Activated naive CD8-positive, alpha-beta T cell treated with anti-CD3 and anti-CD28 coated beads, Interleukin-2, amount 10 ng/mL, durations not matched to agents 7 days and 5 days (primary cell): Measurements from ENCODE around the gene RPS18. TPM values are rescaled to one million over a fixed set of nuclear protein-coding genes. Genes with fewer than 3 reads are reported as not detected.
A peak's percentile ranks its signal among the peaks of the same experiment; 100 is the strongest.

Experiments
- ATAC-seq: fragments of 150-1000 bp; cut with Tn5 transposase; one replicate; pipeline ENCODE4 v1.10.0; 2021; ENCODE audit warnings: low read depth, moderate library complexity
- POLR2A ChIA-PET: fragments of 350-600 bp; sonication (Branson Sonifier 250); formaldehyde crosslinking; loops from one replicate; lab custom pipeline; 2021; ENCODE audit warnings: antibody characterized with exemption; lab: Charles Lee
- DNase-seq: peaks from one replicate; pipeline ENCODE4 v3.0.0; 2021
- H3K27ac Mint-ChIP-seq: one replicate; pipeline ENCODE4 v1.8.0; 2022; ENCODE audit warnings: mild to moderate bottlenecking, mixed read lengths
- H3K27me3 Mint-ChIP-seq: one replicate; pipeline ENCODE4 v1.8.0; 2022; ENCODE audit warnings: mild to moderate bottlenecking, moderate library complexity, mixed read lengths
- H3K36me3 Mint-ChIP-seq: one replicate; pipeline ENCODE4 v1.8.0; 2021; ENCODE audit warnings: mild to moderate bottlenecking, mixed read lengths
- H3K4me1 Mint-ChIP-seq: one replicate; pipeline ENCODE4 v1.8.0; 2021; ENCODE audit warnings: mixed read lengths
- H3K4me3 Mint-ChIP-seq: one replicate; pipeline ENCODE4 v1.8.0; 2022; ENCODE audit warnings: mild to moderate bottlenecking, moderate library complexity, mixed read lengths
- H3K9me3 Mint-ChIP-seq: one replicate; pipeline ENCODE4 v1.8.0; 2021; ENCODE audit warnings: mixed read lengths
- microRNA-seq: library from miRNA; unstranded; fragments of <30 nt; microRNA quantifications from one replicate; pipeline ENCODE4 v1.2.0, GENCODE V29; 2022
- total RNA-seq, 2 experiments: library from RNA; stranded (reverse); gene quantifications; one replicate each; pipeline ENCODE4 v1.2.3, GENCODE V29; 2021

RPS18 gene
- total RNA-seq, 2 experiments from 2014 or later, result 3,300 to 3,409 TPM

DNA sequence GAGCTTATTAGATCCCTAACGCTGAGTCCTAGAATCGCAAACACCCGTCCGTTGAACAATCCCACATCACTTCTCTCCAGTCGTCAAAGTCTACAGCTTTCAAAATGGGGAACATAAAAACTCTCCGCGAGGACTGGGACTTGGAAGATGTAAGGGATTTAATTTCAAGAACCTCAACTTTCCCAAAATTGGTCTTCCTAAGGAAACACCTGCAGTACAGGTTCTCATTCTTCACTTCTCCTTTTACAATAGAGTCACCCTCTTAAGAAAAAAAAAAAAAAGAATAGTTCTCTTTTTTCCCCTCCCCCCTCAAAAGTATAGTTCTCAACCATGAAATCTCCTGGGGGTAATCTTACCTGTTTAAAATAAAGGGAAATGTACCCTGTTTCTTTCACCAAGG, 52.2 kb downstream of the RPS18 start:
- Mint-ChIP-seq H3K36me3 (peaks cover 30% of the 10 kb centered on the region), H3K27me3 (no peaks in the 10 kb centered on the region), H3K27ac (peak overlapping the region; percentile 100), H3K4me3 (peak overlapping the region; percentile 100), H3K4me1 (peaks cover 30% of the 10 kb centered on the region), H3K9me3 (no peaks in the 10 kb centered on the region)
- POLR2A ChIA-PET, result interaction anchor here (0.7 to 1.8 kb wide), 2 partner anchors 35 to 75 kb away, joined by 3 to 4 read pairs; partner anchors contain the start of genes PFDN6 and WDR46
- ATAC-seq (no peak), DNase-seq (no peak)

Small RNA genes within 50 kb of the gene (microRNA-seq; reads per million reads assigned to microRNA genes)
- gene MIR6834 (not detected), gene MIR6873 (not detected)

Other genes with a start within 250 kb of the RPS18 start
- 10 to 100 TPM; 35.7 to 39.8 TPM for gene HLA-DPA1, start 198.4 kb upstream of the RPS18 start, total RNA-seq
- gene HLA-DPB1, start 196.1 kb upstream of the RPS18 start, total RNA-seq, result 10 to 100 TPM; 43.4 to 44.7 TPM
- gene COL11A2, start 79.6 kb upstream of the RPS18 start, total RNA-seq, result 1 to 10 TPM in 1 of 2 experiments, under 1 TPM in 1; 1.00 to 1.1 TPM
- 10 to 100 TPM; 54.6 to 60.0 TPM for gene RXRB, start 71.4 kb upstream of the RPS18 start, total RNA-seq
- 10 to 100 TPM; 41.7 to 44.8 TPM for gene SLC39A7, start 71.2 kb upstream of the RPS18 start, total RNA-seq
- 10 to 100 TPM; 21.1 to 21.8 TPM for gene HSD17B8, start 67.4 kb upstream of the RPS18 start, total RNA-seq
- gene RING1, start 63.6 kb upstream of the RPS18 start, total RNA-seq, result 10 to 100 TPM; 41.2 to 41.8 TPM
- gene VPS52, start 199 bp upstream of the RPS18 start, total RNA-seq, result 10 to 100 TPM; 72.3 to 76.0 TPM
- 10 to 100 TPM; 32.0 to 35.4 TPM for gene B3GALT4, start 5.0 kb downstream of the RPS18 start, total RNA-seq
- 10 to 100 TPM; 50.0 to 58.0 TPM for gene WDR46, start 17.2 kb downstream of the RPS18 start, total RNA-seq
- 10 to 100 TPM; 53.3 to 54.7 TPM for gene PFDN6, start 17.5 kb downstream of the RPS18 start, total RNA-seq
- 10 to 100 TPM; 65.4 to 65.5 TPM for gene RGL2, start 26.9 kb downstream of the RPS18 start, total RNA-seq
- gene TAPBP, start 42.0 kb downstream of the RPS18 start, total RNA-seq, result 100 to 1,000 TPM; 250 to 257 TPM
- 10 to 100 TPM; 20.9 to 24.5 TPM for gene ZBTB22, start 45.7 kb downstream of the RPS18 start, total RNA-seq
- 100 to 1,000 TPM; 108 to 117 TPM for gene DAXX, start 50.9 kb downstream of the RPS18 start, total RNA-seq
- 100 to 1,000 TPM; 117 to 127 TPM for gene KIFC1, start 119.7 kb downstream of the RPS18 start, total RNA-seq
- 100 to 1,000 TPM in 1 of 2 experiments, 10 to 100 TPM in 1; 98.3 to 105 TPM for gene PHF1, start 138.9 kb downstream of the RPS18 start, total RNA-seq
- gene CUTA, start 146.0 kb downstream of the RPS18 start, total RNA-seq, result 100 to 1,000 TPM; 202 to 209 TPM
- gene SYNGAP1, start 148.0 kb downstream of the RPS18 start, total RNA-seq, result 10 to 100 TPM; 53.3 to 60.1 TPM
- 1 to 10 TPM; 9.1 to 9.8 TPM for gene ZBTB9, start 182.5 kb downstream of the RPS18 start, total RNA-seq